Stimulated activated CD4-positive, alpha-beta T cell treated with anti-CD3 and anti-CD28 coated beads, Interleukin-1b, Interleukin-23, amount 100 ng/mL, for 24 hours (primary cell): ENCODE results near the gene ALB.
"Not testable (repeated sequence)": the region's sequence is repeated elsewhere in the genome, so short reads cannot be mapped to it uniquely, and the experiment has no call there.

Experiments used
- DNase-seq, 4 experiments: peaks; one replicate each; pipeline ENCODE4 v3.0.0-alpha.2; 2020; ENCODE audit warnings: low read depth in 4 of 4, low spot score in 1 of 4

The ALB gene

DNA sequence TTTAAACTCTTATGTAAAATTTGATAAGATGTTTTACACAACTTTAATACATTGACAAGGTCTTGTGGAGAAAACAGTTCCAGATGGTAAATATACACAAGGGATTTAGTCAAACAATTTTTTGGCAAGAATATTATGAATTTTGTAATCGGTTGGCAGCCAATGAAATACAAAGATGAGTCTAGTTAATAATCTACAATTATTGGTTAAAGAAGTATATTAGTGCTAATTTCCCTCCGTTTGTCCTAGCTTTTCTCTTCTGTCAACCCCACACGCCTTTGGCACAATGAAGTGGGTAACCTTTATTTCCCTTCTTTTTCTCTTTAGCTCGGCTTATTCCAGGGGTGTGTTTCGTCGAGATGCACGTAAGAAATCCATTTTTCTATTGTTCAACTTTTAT lies at the start of gene ALB:
TSS of gene ALB (plus strand) at position 246 of the 400 bp plus-strand sequence. CDS start at position 287, 41 bp downstream.
- DNase-seq, result no peak

DNA sequence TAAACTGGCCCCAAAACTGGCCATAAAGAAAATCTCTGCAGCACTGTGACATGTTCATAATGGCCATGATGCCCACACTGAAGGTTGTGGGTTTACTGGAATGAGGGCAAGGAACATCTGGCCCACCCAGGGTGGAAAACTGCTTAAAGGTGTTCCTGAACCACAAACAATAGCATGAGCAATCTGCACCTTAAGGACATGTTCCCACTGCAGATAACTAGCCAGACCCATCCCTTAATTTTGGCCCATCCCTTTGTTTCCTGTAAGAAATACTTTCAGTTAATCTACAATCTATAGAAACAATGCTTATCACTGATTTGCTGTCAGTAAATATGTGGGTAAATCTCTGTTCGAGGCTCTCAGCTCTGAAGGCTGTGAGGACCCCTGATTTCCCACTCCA lies 46.9 kb upstream of the ALB start:
- DNase-seq, result not testable (repeated sequence)

DNA sequence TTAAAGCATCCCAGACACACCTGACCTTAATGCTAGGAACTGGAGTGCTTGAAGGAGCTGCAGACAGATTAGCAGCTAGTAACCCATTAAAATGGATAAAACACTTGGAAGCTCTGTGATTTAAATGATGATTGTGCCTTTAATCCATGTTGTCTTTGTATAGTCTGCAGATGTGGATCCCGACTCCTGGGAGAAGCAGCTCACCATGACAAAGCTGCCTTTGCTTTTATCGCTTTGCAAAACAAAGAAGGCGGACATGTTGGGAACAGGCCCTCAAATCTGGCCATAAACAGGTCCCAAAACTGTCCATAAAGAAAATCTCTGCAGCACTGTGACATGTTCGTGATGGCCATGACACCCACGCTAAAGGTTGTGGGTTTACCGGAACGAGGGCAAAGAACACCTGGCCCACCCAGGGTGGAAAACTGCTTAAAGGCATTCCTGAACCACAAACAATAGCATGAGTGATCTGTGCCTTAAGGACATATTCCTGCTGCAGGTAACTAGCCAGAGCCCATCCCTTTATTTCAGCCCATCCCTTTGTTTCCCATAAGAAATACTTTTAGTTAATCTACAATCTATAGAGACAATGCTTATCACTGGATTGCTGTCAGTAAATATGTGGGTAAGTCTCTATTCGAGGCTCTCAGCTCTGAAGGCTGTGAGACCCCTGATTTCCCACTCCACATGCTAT lies 34.4 kb upstream of the ALB start:
- DNase-seq, result not testable (repeated sequence)

DNA sequence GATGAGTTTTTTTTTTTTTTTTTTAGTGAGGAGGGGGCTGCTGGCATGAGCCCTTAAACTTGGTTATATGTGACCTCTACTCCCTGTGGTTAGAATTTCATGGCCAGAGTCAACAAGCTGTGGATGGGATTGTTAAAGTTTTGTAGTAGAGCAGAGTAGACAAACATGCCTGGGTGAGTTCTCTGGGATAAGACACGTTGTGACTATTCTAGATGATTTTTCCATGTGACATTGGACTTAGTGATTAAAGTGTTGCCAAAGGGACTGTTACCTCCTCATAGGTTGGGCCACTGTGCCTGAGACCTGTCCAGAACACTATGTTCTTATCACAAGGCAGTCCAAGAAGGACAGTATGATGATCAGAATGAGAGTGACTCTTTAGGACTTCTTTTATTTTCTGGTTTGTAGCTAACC lies 28.8 kb upstream of the ALB start:
- no peak for DNase-seq

DNA sequence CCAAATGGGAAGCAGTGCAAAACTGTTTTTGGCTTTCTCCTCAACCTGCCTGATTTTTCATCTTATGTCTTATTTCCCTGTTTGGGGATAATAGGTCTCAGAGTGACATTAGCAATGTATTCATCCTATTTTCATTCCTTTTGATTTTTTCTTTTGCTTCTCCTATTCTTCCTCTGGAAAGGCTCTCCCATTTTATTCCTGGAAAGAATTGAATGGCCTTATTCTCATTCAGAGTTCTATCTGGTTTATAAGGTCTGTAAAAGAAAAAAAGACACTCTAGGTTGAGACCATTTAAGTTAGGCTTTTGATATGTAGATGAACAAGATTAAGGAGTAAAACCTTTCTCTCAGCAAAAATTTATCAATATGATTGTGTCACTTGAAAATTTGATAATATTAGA lies 27.8 kb upstream of the ALB start:
- DNase-seq, result no peak

DNA sequence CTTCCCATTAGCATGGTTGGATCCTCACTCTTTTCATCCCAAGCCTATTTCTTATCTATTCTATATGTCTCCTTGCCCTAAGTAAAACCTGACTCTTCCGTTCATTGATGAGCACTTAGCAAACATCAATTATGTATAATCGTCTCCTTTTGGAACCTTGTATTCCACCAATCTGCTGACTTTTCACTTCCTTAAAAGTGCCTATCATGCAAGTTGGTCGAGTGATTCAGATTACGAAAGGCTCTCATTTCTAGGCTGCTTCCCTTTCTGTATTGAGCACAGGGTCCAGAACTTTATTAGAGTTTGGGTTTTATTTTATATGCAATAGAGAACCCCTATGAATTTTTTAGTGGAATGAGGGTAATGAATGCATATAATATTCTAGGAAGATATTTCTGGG lies 27.1 kb upstream of the ALB start:
- no peak for DNase-seq

DNA sequence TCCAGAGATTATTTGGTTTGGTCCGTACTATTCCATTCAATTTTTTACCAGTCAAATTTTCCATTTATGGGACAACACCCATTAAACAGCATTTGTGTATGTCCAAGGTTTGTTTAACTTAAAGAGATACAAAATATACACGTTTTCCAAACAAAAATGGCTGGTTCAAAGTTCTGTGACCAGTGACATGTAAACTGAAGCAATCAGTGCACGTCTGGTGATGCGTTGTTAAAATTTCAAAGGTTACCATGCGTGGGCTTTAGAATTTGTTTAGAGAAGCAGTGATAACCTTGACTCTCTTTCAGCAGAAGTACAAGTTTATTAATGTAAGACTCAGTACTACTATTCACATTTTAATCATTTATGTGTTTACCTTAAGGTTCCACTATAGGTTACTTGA lies 25.2 kb upstream of the ALB start:
- no peak for DNase-seq

DNA sequence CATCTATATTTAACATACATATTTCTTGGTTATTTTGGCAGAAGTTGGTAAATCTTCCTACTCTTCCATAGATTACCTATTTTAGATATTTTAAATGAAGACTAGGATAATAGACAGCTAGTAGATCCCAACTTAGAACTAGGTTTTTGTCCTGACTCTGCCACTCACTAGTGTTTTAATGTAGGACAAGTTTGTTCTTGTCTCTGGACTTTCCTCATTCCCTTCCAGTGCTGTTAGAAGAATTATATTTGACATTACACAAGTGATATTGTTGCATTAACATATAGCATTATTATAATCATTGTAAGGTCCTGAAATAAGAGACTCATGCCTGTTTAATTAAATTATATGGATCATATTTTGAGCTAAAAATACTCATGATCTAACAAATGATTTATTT lies 24.1 kb upstream of the ALB start:
- no peak for DNase-seq

DNA sequence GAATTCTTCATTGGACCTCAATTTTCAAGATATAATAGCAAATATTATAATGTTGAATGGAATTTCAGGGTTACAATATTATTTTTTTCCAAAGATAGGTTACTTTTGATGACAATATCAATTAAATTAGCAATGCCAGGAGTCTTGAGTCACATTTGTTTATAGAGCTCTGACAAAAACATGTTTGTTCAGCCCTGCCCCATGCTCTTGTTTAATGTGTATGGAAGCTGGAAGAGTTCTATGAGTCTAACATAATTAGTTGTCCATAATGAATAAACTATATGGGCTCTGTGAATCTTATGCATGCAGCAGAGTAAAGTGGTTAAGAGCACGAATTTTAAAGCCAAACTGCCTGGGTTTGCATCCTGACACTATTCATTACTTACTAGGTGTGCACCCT lies 22.9 kb upstream of the ALB start:
- DNase-seq, result no peak

DNA sequence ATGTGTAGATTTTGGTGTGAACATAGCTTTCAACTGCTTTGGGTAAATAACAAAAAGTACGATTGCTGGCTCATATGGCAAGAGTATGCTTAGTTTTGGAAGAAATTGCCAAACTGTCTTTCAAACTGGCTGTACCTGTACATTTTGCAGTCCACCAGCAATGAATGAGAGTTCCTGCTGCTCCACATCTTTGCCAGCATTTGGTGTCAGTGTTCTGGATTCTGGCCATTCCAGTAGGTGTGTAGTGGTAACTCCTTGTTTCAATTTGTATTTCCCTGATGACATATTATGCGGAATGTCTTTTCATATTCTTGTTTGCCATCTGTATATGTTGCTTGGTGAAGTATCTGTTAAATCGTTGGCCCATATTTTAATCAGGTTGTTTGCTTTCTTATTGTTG lies 20.6 kb upstream of the ALB start:
- DNase-seq, result no peak

DNA sequence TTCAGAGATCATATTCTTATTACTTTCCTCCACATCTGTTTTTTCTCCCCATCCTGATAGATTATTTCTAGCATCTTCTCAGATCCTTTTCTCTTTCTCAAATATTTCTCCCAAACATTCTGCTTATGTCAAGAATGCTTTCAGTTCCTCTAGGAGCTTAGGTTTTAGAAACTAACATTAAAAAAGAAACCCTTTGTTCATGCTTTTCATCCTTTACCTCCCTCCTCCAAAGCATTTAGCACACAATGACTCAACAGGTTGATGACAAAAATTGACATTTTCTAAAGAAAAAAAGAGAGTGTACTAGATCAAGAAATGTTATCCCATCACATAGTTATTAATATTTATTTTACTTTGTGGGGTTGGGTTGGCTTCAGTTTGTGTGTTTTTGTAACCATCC lies 16.5 kb upstream of the ALB start:
- DNase-seq, result no peak

DNA sequence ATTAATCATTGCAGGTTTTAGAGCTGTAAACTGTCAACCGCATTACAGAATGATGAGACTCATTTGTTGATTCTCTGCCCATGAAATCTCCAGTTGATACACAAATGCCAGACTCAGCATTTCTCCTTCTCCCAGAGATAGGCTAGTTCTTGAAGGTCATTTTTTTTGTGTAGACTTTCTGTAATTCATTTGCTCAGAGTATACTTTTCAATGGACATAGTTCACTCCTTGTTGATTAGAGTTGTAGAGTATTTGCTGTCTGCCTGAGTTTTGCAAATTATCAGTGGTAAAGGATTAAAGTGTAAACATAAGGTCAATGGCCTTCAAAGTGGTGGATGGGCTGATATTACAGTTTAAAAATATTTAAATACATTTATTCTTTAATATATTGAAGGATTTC lies 15.2 kb upstream of the ALB start:
- DNase-seq, result no peak

DNA sequence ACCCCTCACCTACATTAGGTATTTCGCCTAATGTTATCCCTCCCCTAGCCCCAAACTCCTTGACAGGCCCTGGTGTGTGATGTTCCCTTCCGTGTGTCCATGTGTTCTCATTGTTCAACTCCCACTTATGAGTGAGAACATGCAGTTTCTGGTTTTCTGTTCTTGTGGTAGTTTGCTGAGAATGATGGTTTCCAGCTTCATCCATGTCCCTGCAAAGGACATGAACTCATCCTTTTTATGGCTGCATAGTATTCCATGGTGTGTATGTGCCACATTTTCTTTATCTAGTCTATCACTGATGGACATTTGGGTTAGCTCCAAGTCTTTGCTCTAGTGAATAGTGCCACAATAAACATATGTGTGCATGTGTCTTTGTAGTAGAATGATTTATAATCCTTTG lies 14.4 kb upstream of the ALB start:
- DNase-seq, result not testable (repeated sequence)

DNA sequence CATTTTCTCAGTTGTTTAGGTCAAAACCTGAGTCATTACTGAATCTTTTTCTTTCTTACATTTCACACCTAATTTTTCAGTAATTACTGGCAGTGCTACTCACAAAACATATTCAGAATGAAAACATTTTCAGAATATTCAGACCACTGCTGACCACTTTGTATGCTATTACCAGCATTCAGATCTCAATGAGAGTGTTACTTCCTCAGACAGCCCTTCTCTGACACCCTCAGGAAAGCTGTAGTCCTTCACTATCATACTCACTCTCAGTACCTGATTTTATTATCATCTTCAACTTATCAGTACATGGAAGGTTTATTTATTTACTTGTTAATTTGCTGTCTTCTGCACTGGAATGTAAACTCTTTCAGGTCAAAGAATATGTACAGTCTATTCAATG lies 12.3 kb upstream of the ALB start:
- no peak for DNase-seq

DNA sequence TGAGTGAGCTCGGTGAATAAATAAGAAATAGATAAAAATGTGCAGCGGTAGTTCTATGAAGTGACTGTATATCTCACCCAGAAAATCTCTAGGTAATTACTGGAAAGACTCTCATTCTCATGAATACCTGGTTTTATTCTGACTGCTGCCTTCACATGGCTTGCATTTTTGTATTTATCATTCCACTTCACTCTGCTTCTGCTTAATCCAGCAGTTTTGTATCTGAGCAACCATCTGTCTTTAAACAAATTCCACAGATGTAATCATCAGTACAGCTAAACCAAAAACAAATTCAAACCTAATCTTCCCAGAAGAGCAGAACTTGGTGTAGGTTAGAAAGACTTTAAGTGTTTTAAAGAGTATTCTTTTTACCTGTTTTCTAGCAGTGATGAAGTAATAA lies 11.2 kb upstream of the ALB start:
- DNase-seq, result no peak

DNA sequence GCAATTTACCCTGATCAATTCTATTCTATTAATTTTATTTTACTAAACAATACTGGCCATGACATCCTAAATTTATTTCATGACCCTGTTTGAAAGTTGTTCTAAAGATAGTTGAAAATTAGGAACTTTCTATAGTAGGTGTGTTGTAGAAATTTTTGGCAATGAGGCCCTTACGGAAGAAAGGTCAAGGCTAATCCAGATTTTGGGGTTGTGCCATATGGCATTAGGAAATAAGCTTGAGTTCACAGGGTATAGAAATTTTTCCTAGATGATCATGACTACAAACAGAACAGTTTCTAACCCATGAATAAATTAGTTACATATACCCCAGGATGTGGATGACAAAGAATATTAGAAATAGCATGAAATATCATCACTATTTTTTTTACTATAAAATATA lies 7.8 kb upstream of the ALB start:
- no peak for DNase-seq

DNA sequence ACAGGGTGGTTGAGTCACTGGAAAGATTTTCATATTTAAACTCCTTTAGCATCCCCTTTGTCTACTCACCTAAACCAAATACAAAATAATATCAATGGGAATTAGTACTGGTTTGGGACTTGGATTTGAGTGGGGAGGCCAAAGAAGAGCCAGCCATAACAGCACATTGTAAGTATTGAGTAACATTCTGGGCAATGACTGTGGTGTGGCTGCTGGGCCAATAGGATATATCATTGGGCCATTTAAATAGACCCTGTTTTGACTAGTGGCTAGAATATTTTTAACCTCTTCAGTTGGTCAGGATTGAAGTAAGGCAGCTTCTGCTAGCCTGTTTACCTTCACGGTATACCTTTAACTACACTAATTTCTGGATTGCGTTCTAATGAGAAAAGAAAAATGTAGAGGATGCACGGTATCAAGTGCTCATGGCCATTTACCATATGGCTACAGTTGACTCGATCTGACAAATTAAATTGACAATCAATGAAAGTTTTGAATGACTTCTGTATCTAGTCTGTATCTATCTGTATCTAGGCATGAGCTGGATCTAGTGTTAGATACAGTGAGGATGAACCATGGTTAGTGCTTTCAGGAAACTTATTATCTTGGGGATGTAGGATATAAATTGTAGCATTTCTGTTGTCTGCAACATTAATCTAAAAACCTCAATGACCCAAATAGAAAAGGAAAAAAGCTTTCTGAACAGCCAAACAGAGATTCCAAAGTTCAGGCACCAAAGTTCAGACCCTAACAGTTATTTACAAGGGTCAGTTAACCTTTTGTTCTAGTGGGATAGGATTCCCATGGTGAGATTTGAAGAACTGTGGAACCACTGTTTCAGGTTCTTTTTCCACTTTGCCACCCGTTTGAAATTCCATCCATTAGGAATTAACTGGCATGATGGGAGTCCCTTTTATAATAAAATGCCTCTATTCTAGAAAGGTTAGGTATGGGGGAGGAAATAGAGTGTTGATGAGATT lies 6.8 kb upstream of the ALB start:
- DNase-seq, result no peak

DNA sequence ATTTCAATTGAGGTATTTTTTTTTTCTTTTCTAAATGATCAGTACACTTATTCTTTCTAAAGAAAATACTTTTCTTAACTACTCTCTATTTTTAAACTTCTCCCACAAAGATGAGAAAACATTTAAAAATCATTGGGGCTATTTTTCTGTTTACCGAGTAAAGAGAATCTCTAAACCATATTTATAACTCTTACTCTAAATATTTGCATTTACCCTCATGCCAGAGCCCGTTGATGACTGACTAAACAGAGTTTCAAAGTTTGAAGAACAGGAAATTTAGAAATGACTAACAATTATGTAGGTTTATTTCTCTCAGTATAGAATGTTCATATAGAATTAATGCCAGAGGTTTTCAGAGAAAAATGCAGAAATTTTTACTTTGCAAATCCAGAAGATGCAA lies 2.7 kb upstream of the ALB start:
- no peak for DNase-seq

DNA sequence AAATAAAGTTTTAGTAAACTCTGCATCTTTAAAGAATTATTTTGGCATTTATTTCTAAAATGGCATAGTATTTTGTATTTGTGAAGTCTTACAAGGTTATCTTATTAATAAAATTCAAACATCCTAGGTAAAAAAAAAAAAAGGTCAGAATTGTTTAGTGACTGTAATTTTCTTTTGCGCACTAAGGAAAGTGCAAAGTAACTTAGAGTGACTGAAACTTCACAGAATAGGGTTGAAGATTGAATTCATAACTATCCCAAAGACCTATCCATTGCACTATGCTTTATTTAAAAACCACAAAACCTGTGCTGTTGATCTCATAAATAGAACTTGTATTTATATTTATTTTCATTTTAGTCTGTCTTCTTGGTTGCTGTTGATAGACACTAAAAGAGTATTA lies 370 bp downstream of the ALB start:
- no peak for DNase-seq

DNA sequence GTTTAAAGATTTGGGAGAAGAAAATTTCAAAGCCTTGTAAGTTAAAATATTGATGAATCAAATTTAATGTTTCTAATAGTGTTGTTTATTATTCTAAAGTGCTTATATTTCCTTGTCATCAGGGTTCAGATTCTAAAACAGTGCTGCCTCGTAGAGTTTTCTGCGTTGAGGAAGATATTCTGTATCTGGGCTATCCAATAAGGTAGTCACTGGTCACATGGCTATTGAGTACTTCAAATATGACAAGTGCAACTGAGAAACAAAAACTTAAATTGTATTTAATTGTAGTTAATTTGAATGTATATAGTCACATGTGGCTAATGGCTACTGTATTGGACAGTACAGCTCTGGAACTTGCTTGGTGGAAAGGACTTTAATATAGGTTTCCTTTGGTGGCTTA lies 1.1 kb downstream of the ALB start:
- DNase-seq, result no peak

DNA sequence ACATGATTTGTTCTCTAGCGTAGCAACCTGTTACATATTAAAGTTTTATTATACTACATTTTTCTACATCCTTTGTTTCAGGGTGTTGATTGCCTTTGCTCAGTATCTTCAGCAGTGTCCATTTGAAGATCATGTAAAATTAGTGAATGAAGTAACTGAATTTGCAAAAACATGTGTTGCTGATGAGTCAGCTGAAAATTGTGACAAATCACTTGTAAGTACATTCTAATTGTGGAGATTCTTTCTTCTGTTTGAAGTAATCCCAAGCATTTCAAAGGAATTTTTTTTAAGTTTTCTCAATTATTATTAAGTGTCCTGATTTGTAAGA lies 2.4 kb downstream of the ALB start:
- no peak for DNase-seq

DNA sequence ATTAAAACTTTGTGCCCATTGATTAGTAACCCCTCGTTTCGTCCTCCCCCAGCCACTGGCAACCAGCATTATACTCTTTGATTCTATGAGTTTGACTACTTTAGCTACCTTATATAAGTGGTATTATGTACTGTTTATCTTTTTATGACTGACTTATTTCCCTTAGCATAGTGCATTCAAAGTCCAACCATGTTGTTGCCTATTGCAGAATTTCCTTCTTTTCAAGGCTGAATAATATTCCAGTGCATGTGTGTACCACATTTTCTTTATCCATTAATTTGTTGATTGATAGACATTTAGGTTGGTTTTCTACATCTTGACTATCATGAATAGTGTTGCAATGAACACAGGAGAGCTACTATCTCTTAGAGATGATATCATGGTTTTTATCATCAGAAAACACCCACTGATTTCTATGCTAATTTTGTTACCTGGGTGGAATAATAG lies 3.2 kb downstream of the ALB start:
- DNase-seq, result no peak
